AG04449 (cell line): ENCODE measurements around the gene SLCO2A1.
A peak's percentile ranks its signal among the peaks of the same experiment; 100 is the strongest.

Source experiments
- CTCF ChIA-PET: fragments of 350-600 bp; formaldehyde crosslinking; extraction: SDS; loops from one replicate; lab custom pipeline; 2021; ENCODE audit warnings: antibody characterized with exemption; lab: Yijun Ruan, JAX
- POLR2A ChIA-PET: fragments of 400-600, 350-600 bp; formaldehyde crosslinking; extraction: SDS; loops from one replicate; lab custom pipeline; 2020; ENCODE audit warnings: antibody characterized with exemption, inconsistent platforms; lab: Yijun Ruan, JAX
- DNase-seq: peaks from one replicate; pipeline ENCODE4 v3.0.0-alpha.2; 2010; ENCODE audit warnings: low read depth, low spot score
- H3K4me3 ChIP-seq: 2 replicates; pipeline ENCODE4 v1.5.1; 2011; ENCODE audit warnings: low read depth, mild to moderate bottlenecking, control low read depth, low read length
- TF ChIP-seq, protein P1 (sequence below): IDR thresholded peaks from one replicate; pipeline ENCODE4 v1.5.1; 2011; ENCODE audit warnings: mild to moderate bottlenecking, moderate library complexity, low read length, control low read depth, inconsistent platforms; ENCODE audit not compliant: insufficient read depth; ENCODE audit errors: missing control alignments

SLCO2A1 gene

DNA sequence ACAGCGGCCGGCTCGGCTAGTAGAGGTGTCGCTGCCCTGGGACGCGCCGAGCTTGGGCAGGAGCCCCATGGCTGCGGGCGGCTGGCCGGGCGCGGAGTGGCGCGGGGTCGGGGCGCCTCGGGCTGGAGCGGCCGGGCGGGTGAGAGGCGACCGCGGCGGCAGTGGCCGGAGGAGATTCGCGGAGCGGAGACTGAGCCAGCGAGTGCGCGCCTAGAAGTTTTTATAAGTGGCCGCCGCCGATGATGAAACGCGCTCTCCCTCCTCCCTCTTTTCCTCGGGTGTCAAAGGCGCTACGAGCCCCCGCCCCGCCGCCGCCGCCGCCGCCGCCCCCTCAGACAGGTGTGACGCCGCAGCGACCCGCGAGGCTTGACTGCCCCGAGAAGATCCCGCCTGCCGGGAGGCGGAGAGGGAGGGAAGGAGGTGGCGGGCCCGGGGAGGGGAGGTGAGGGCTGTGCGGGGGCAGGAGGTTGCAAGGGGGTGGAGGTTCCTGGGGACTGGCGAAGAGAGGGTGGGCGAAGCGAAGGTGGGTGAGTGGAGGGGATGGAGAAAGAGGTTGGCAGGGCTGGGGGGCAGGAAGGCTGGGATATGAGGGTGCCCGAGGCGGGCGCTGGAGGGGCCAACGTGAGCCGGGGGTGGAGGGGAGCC is at the start of gene SLCO2A1:
SLCO2A1 (minus strand) TSS at position 192 of the 645 bp plus-strand sequence; CDS start at position 69, 123 bp downstream.
- CTCF ChIA-PET: no interaction called here
- POLR2A ChIA-PET: no interaction called here
- peak within 1 kb of the TSS; percentile 56 for H3K4me3 ChIP-seq
- TF ChIP-seq, protein P1, sequence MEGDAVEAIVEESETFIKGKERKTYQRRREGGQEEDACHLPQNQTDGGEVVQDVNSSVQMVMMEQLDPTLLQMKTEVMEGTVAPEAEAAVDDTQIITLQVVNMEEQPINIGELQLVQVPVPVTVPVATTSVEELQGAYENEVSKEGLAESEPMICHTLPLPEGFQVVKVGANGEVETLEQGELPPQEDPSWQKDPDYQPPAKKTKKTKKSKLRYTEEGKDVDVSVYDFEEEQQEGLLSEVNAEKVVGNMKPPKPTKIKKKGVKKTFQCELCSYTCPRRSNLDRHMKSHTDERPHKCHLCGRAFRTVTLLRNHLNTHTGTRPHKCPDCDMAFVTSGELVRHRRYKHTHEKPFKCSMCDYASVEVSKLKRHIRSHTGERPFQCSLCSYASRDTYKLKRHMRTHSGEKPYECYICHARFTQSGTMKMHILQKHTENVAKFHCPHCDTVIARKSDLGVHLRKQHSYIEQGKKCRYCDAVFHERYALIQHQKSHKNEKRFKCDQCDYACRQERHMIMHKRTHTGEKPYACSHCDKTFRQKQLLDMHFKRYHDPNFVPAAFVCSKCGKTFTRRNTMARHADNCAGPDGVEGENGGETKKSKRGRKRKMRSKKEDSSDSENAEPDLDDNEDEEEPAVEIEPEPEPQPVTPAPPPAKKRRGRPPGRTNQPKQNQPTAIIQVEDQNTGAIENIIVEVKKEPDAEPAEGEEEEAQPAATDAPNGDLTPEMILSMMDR: no peak
- DNase-seq: no peak

DNA sequence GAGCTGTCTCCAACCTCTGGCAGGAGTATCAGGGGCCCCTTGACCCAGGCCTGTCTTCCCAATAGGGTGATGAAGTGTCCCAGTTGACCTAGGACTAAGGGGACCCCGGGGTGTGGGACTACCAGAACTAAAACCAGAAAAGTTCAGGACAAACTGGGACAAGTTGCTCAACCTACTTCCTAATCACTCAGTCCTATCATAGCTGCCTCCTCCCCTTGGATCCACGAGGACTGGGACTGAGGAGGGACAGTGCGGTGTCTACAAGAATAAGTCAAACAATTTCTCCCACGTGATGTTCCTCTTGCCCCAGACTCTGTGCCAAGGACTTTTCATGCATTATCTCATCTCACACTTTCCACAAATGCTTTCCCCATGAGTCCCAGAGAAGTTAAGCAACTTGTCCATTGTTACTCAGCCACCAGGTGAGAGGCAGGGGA is 49.4 kb upstream of the SLCO2A1 start:
- DNase-seq: no peak
- TF ChIP-seq, protein P1: no peak

DNA sequence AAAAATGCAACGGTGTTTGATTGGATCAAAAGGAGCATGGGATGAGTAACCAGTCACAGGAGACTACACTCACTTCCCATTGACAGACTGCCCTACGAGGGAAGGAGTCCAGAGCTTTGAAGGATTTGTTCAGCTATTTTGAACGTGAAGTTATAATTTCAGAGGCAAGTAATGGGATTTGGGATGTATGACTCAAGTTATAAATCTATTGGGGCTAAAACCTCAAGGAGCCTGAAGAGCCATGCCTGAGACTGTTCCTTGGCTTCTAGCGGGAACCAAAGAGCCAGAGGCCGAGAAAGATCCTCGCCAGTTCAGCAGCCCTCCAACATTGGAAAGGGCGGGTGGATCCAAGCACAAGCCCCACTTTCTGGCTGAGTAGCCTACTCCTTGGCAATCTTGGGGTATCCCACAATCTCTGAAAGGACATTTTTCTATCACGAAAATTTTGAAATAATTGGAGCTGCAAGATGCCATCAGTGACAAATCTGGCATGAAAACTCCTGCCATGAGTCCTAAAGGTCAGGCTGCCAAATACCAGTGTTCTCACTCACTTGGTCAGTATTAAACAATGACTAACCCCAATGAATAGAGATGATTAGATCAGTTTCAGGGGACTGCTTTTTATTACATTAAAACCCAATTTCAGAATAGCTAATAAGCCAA is 48.6 kb upstream of the SLCO2A1 start:
- TF ChIP-seq, protein P1: no peak
- no peak for DNase-seq
- ChIA-PET CTCF (no interaction called here), POLR2A (no interaction called here)
- no peak overlapping the region for H3K4me3 ChIP-seq

More for the DNA sequence above, 49.4 kb upstream of the SLCO2A1 start:
- H3K4me3 ChIP-seq: no peak overlapping the region
- ChIA-PET POLR2A (no interaction called here), CTCF (no interaction called here)

DNA sequence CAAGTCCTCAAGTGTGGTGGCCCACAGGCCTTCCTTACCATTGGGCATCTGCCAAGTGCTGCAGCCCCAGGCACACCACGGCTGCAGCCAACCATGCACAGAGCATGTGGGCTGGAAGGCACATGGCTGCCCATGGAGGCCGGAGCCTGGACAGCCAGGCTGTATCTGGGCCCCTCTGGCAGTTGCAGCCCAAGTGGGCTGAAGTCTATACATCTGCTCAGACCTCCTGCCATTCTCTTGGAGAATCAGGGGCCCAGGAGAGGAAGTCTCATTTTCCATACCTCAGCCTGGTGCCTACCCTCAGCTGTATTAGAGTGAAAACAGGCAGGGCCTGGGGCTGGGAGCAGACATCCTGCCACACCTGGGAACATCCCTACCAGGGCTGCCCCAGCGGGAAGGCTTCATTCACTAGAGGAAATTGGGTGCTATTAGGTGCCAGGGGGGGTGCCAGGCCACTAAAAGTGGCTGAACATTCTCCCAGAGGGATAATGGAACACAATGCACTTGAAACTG is 48.0 kb upstream of the SLCO2A1 start:
- ChIA-PET CTCF (no interaction called here), POLR2A (no interaction called here)
- no peak overlapping the region for H3K4me3 ChIP-seq
- no peak for DNase-seq
- TF ChIP-seq, protein P1: no peak

DNA sequence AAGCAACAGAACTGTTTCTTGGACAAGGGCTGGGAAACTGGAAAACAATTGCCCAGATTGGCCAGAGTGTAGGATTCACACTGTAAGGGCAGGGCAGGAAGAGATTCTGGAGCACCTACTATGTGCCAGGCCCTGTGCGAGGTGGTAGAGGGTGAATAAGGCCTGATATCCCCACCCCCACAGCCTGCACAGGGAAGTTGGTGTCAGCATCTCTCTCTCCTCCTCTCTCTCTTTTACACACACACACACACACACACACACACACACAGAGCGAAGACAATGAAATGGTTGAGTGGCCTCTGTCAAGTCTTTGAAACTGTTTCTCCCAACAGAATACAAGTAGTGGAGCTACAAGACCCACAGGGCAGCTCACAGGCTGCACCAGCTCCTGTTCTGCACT is 47.1 kb upstream of the SLCO2A1 start:
- TF ChIP-seq, protein P1: no peak
- no peak overlapping the region for H3K4me3 ChIP-seq
- ChIA-PET POLR2A (no interaction called here), CTCF (no interaction called here)
- no peak for DNase-seq

DNA sequence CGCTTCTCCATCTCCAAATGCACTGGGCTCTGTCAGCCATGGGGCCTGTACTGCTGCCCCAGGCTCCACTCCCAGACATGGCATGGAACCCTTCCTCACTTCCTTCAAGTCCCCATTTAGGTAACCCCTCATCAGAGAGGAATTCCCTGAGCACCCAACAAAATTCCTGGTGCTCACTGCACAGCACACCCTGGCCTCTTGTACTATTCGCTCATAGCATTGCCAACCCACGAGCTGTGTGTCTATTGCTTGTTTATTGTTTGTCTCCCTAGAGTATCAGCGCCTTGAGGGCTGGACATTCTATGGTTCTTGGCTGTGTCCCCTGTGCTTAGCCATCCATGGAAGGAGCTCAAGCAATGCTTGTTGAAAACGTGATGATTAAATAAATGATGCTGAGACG is 46.1 kb upstream of the SLCO2A1 start:
- POLR2A ChIA-PET: no interaction called here
- H3K4me3 ChIP-seq: no peak overlapping the region
- TF ChIP-seq, protein P1: no peak
- no peak for DNase-seq
- CTCF ChIA-PET: no interaction called here
